H1 (cell line): ENCODE results near the gene ALOX15.

Source experiments
- CEBPB ChIP-seq: IDR thresholded peaks from 2 replicates; pipeline ENCODE4 v1.6.1; 2012; ENCODE audit warnings: low read depth, low read length
- CHD7 ChIP-seq: fragments of 300-600 bp; sonication (generic); IDR thresholded peaks from 2 replicates; pipeline ENCODE4 v1.7.1; 2012; ENCODE audit warnings: low read length, moderate library complexity, mild to moderate bottlenecking, inconsistent platforms; ENCODE audit not compliant: insufficient replicate concordance
- RFX5 ChIP-seq: IDR thresholded peaks from 2 replicates; pipeline ENCODE4 v1.6.1; 2011; ENCODE audit warnings: low read depth, low read length, improper control_type of control experiment, borderline replicate concordance

- TF ChIP-seq CHD7 = no peak
- no peak for TF ChIP-seq CEBPB
- TF ChIP-seq RFX5 = no peak
These were observed 16.2 kb upstream of the ALOX15 start for GRCh38 chr17:4657678-4658077.
